Prostate gland (tissue), 2 donors: Measurements from ENCODE around the gene OXSM.

Experiments used
- POLR2A ChIP-seq: fragments of 450-650 bp; IDR thresholded peaks from one replicate; pipeline ENCODE4 v1.6.1; 2016; ENCODE audit warnings: antibody characterized with exemption, mild to moderate bottlenecking
- TF ChIP-seq, protein P1 (sequence below), 4 experiments: fragments of 200-600 bp in 2 of 4; fragments of 450-650 bp in 2 of 4; sonication (generic) in 2 of 4; IDR thresholded peaks; 1 replicate in 3 of 4; 2 replicates in 1 of 4; pipeline ENCODE4 v1.5.1; 2016 to 2019; ENCODE audit warnings: antibody characterized with exemption in 4 of 4, mild to moderate bottlenecking in 2 of 4, moderate library complexity in 2 of 4

DNA sequence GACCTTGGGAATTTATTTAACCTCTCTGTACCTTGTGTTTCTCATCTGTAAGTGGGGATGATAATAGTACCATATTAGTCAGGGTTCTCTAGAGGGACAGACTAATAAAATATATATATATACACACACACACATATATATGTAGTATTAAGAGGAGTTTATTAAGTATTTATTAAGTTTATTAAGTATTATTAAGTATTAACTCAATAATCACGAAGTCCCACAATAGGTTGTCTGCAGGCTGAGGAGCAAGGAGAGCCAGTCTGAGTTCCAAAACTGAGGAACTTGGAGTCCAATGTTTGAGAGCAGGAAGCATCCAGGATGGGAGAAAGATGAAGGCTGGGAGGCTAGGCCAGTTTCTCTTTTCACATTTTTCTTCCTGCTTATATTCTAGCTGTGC, 14.8 kb downstream of the OXSM start:
- no peak for TF ChIP-seq POLR2A
- TF ChIP-seq, protein P1, sequence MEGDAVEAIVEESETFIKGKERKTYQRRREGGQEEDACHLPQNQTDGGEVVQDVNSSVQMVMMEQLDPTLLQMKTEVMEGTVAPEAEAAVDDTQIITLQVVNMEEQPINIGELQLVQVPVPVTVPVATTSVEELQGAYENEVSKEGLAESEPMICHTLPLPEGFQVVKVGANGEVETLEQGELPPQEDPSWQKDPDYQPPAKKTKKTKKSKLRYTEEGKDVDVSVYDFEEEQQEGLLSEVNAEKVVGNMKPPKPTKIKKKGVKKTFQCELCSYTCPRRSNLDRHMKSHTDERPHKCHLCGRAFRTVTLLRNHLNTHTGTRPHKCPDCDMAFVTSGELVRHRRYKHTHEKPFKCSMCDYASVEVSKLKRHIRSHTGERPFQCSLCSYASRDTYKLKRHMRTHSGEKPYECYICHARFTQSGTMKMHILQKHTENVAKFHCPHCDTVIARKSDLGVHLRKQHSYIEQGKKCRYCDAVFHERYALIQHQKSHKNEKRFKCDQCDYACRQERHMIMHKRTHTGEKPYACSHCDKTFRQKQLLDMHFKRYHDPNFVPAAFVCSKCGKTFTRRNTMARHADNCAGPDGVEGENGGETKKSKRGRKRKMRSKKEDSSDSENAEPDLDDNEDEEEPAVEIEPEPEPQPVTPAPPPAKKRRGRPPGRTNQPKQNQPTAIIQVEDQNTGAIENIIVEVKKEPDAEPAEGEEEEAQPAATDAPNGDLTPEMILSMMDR (IDR thresholded peaks at IDR 0.05): no peak
